Liver (tissue), 9 donors: ENCODE results near the gene CRIP1. TPM values are rescaled to one million over a fixed set of nuclear protein-coding genes. Genes with fewer than 3 reads are reported as not detected.

Experiments used
- DNase-seq: peaks from one replicate; pipeline ENCODE4 v3.0.0-alpha.2; 2017; ENCODE audit warnings: low spot score
- H3K27ac ChIP-seq, 2 donors: one replicate each; pipeline ENCODE4 v1.7.0; 2013; ENCODE audit warnings: inconsistent platforms in 2 of 2, low read length in 2 of 2, control low read depth in 1 of 2, low read depth in 1 of 2, mild to moderate bottlenecking in 1 of 2
- H3K27me3 ChIP-seq, 4 donors: one replicate each; pipeline versions ENCODE4 v1.6.1 to v1.7.0; 2013; ENCODE audit warnings: low read length in 3 of 4, inconsistent platforms in 1 of 4, mild to moderate bottlenecking in 1 of 4, moderate library complexity in 1 of 4; ENCODE audit not compliant: control insufficient read depth in 4 of 4, insufficient read depth in 4 of 4
- H3K36me3 ChIP-seq, 4 donors: one replicate each; pipeline versions ENCODE4 v1.6.1 to v1.7.0; 2013; ENCODE audit warnings: low read length in 3 of 4, mild to moderate bottlenecking in 3 of 4, low read depth in 1 of 4, moderate library complexity in 1 of 4; ENCODE audit not compliant: control insufficient read depth in 4 of 4, insufficient read depth in 3 of 4
- H3K4me1 ChIP-seq, 4 donors: one replicate each; pipeline versions ENCODE4 v1.6.1 to v1.7.0; 2013; ENCODE audit warnings: low read length in 3 of 4, mild to moderate bottlenecking in 3 of 4, moderate library complexity in 1 of 4; ENCODE audit not compliant: control insufficient read depth in 4 of 4, insufficient read depth in 4 of 4
- H3K4me3 ChIP-seq, 3 donors: one replicate each; pipeline versions ENCODE4 v1.6.1 to v1.7.0; 2013; ENCODE audit warnings: low read length in 3 of 3, control low read depth in 1 of 3, low read depth in 1 of 3, mild to moderate bottlenecking in 1 of 3
- H3K9ac ChIP-seq, 2 donors: one replicate each; pipeline ENCODE4 v1.7.0; 2013; ENCODE audit warnings: low read length in 2 of 2, mild to moderate bottlenecking in 2 of 2, moderate library complexity in 2 of 2, control low read depth in 1 of 2, low read depth in 1 of 2
- H3K9me3 ChIP-seq, 4 donors: one replicate each; pipeline versions ENCODE4 v1.6.1 to v1.7.0; 2013; ENCODE audit warnings: low read length in 3 of 4; ENCODE audit not compliant: control insufficient read depth in 4 of 4
- ATF3 ChIP-seq: IDR thresholded peaks from 2 replicates; pipeline ENCODE4 v1.6.1; 2016; ENCODE audit warnings: antibody characterized with exemption
- CTCF ChIP-seq: fragments of 150-350 bp; IDR thresholded peaks from 2 replicates; pipeline ENCODE4 v1.5.1; 2017; ENCODE audit warnings: improper control_type of control experiment, low read depth, low read length; ENCODE audit not compliant: missing input control
- EGR1 ChIP-seq, 2 donors: IDR thresholded peaks; 2 replicates each; pipeline ENCODE4 v1.6.1; 2016 to 2018; ENCODE audit warnings: antibody characterized with exemption in 2 of 2, low read depth in 2 of 2
- FOXA1 ChIP-seq: IDR thresholded peaks from 2 replicates; pipeline ENCODE4 v1.6.1; 2016; ENCODE audit warnings: antibody characterized with exemption
- FOXA2 ChIP-seq: IDR thresholded peaks from 2 replicates; pipeline ENCODE4 v1.6.1; 2016; ENCODE audit warnings: antibody characterized with exemption
- HNF4A ChIP-seq, 2 donors: conservative IDR thresholded peaks; 2 replicates each; pipeline ENCODE4 v1.6.1; 2016; ENCODE audit warnings: antibody characterized with exemption in 2 of 2, mild to moderate bottlenecking in 2 of 2
- MAX ChIP-seq: IDR thresholded peaks from 2 replicates; pipeline ENCODE4 v1.6.1; 2016; ENCODE audit warnings: antibody characterized with exemption
- NR2F2 ChIP-seq: IDR thresholded peaks from 2 replicates; pipeline ENCODE4 v1.6.1; 2016; ENCODE audit warnings: antibody characterized with exemption
- RAD21 ChIP-seq, 2 donors: IDR thresholded peaks; 2 replicates each; pipeline ENCODE4 v1.6.1; 2016; ENCODE audit warnings: antibody characterized with exemption in 2 of 2, mild to moderate bottlenecking in 2 of 2
- REST ChIP-seq: IDR thresholded peaks from 2 replicates; pipeline ENCODE4 v1.6.1; 2016; ENCODE audit warnings: antibody characterized with exemption, mild to moderate bottlenecking
- RXRA ChIP-seq, 2 donors: IDR thresholded peaks; 2 replicates each; pipeline ENCODE4 v1.6.1; 2017 to 2018; ENCODE audit warnings: antibody characterized with exemption in 2 of 2, mild to moderate bottlenecking in 1 of 2
- SP1 ChIP-seq: IDR thresholded peaks from 2 replicates; pipeline ENCODE4 v1.6.1; 2018; ENCODE audit warnings: antibody characterized with exemption, mild to moderate bottlenecking
- TAF1 ChIP-seq: conservative IDR thresholded peaks from 2 replicates; pipeline ENCODE4 v1.6.1; 2016; ENCODE audit warnings: antibody characterized with exemption, mild to moderate bottlenecking
- YY1 ChIP-seq: IDR thresholded peaks from 2 replicates; pipeline ENCODE4 v1.6.1; 2016; ENCODE audit warnings: antibody characterized with exemption, mild to moderate bottlenecking
- ZBTB33 ChIP-seq: IDR thresholded peaks from 2 replicates; pipeline ENCODE4 v1.6.1; 2016; ENCODE audit warnings: antibody characterized with exemption
- WGBS: extraction: QIAGEN DNeasy Blood & Tissue Kit; methylation state at CpG from one replicate; pipeline ENCODE4 v1.1.7; 2013; 5-methylcytosine and 5-hydroxymethylcytosine counted together
- polyA plus RNA-seq, 2 donors: library from polyadenylated mRNA; stranded (reverse) in 1 of 2; unstranded in 1 of 2; fragments of 200-250 nt in 1 of 2; fragments of >200 nt in 1 of 2; fragmentation: Nextera tagmentation in 1 of 2; extraction: Ambion mirVana in 1 of 2; gene quantifications; one replicate each; pipeline versions ENCODE4 v1.2.1 to v1.2.3, GENCODE V29; 2013 to 2015
- total RNA-seq, 2 donors: library from RNA; depleted of rRNA; stranded (reverse); fragments of >200 nt; gene quantifications; one replicate each; pipeline ENCODE4 v1.2.3, GENCODE V29; 2014
- donor health status: healthy.
- donor health status: healthy.
- donor health status: healthy.
- donor health status: healthy.
- donor health status: healthy.

The CRIP1 gene
- total and polyA plus RNA-seq, 4 donors: 1.4 to 11.4 (median 3.9) TPM

- DNase-seq: no peak
- Histone ChIP-seq H3K27me3 (no peaks in the 10 kb centered on the region), H3K27ac (no peak overlapping the region), H3K9ac (no peak overlapping the region), H3K36me3 (peaks cover 0 to 4% (median 2%) of the 10 kb centered on the region in 4 donors), H3K9me3 (no peaks in the 10 kb centered on the region), H3K4me3 (no peak overlapping the region), H3K4me1 (no peaks in the 10 kb centered on the region)
- no peak for TF ChIP-seq FOXA1
- no peak for TF ChIP-seq ZBTB33
- TF ChIP-seq EGR1 (IDR thresholded peaks at IDR 0.05; ENCODE audit: low read depth in 2 of 2): no peak
- no peak for TF ChIP-seq NR2F2
- no peak for TF ChIP-seq FOXA2
- TF ChIP-seq YY1: no peak
- no peak for TF ChIP-seq MAX
- no peak for TF ChIP-seq RAD21 (IDR thresholded peaks at IDR 0.05)
- no peak for TF ChIP-seq SP1
- TF ChIP-seq RXRA (IDR thresholded peaks at IDR 0.05): no peak
- WGBS: 98% methylated on average over 9 of the region's 9 CpGs
These were observed 45.7 kb upstream of the CRIP1 start for GRCh38 chr14:105440992-105441391.

GRCh38 chr14:105442125-105442524, 44.6 kb upstream of the CRIP1 start:
- peaks cover 0 to 4% (median 2%) of the 10 kb centered on the region in 4 donors for H3K36me3 ChIP-seq
- H3K9me3 ChIP-seq: no peaks in the 10 kb centered on the region
- H3K27ac ChIP-seq: no peak overlapping the region
- no peak overlapping the region for H3K4me3 ChIP-seq
- no peak for DNase-seq
- no peaks in the 10 kb centered on the region for H3K27me3 ChIP-seq
- no peaks in the 10 kb centered on the region for H3K4me1 ChIP-seq
- TF ChIP-seq FOXA1: no peak
- H3K9ac ChIP-seq: no peak overlapping the region
- WGBS: 83% methylated on average over 17 of the region's 17 CpGs

- H3K4me3 ChIP-seq: no peak overlapping the region
- 87% methylated on average over 12 of the region's 12 CpGs for WGBS
- H3K36me3 ChIP-seq: peaks cover 0 to 4% (median 2%) of the 10 kb centered on the region in 4 donors
- H3K4me1 ChIP-seq: no peaks in the 10 kb centered on the region
- no peaks in the 10 kb centered on the region for H3K27me3 ChIP-seq
- DNase-seq: no peak
- TF ChIP-seq NR2F2 (no peak), YY1 (no peak), ATF3 (no peak), CTCF (no peak), MAX (no peak), TAF1 (no peak), FOXA1 (no peak), EGR1 (IDR thresholded peaks at IDR 0.05; ENCODE audit: low read depth in 2 of 2) (no peak), RXRA (IDR thresholded peaks at IDR 0.05) (no peak), HNF4A (conservative IDR thresholded peaks at IDR 0.05) (no peak), ZBTB33 (no peak), REST (no peak), SP1 (no peak), FOXA2 (no peak)
- no peaks in the 10 kb centered on the region for H3K9me3 ChIP-seq
- no peak overlapping the region for H3K27ac ChIP-seq
- H3K9ac ChIP-seq: no peak overlapping the region
These were observed 43.9 kb upstream of the CRIP1 start for GRCh38 chr14:105442834-105443233.
